GM12878 (cell line): ENCODE results near the gene ZNF566.

ENCODE experiments used
- CHD4 ChIP-seq: fragments of 200-600 bp; sonication (generic); IDR thresholded peaks from 2 replicates; pipeline ENCODE4 v1.6.1; 2016; ENCODE audit warnings: mild to moderate bottlenecking
- FOXK2 ChIP-seq: fragments of 450-650 bp; IDR thresholded peaks from 2 replicates; pipeline ENCODE4 v1.6.1; 2017; ENCODE audit warnings: mild to moderate bottlenecking, moderate library complexity
- MYB ChIP-seq: fragments of 150-350 bp; IDR thresholded peaks from 2 replicates; pipeline ENCODE4 v1.6.1; 2014; ENCODE audit warnings: mild to moderate bottlenecking, low read depth, low read length, borderline replicate concordance
- NFYB ChIP-seq: IDR thresholded peaks from 2 replicates; pipeline ENCODE4 v1.6.1; 2011; ENCODE audit warnings: low read depth, mild to moderate bottlenecking, low read length, improper control_type of control experiment, moderate library complexity; ENCODE audit not compliant: insufficient read depth
- SMAD5 ChIP-seq: IDR thresholded peaks from 2 replicates; pipeline ENCODE4 v1.6.1; 2016; ENCODE audit warnings: antibody characterized with exemption, low read depth
- TF ChIP-seq, protein P1 (sequence below): IDR thresholded peaks from 2 replicates; pipeline ENCODE4 v1.6.1; 2012; ENCODE audit warnings: low read depth, low read length, improper control_type of control experiment
- TF ChIP-seq, protein P2 (sequence below): IDR thresholded peaks from 2 replicates; pipeline ENCODE4 v1.6.1; 2012; ENCODE audit warnings: low read length, inconsistent platforms

DNA sequence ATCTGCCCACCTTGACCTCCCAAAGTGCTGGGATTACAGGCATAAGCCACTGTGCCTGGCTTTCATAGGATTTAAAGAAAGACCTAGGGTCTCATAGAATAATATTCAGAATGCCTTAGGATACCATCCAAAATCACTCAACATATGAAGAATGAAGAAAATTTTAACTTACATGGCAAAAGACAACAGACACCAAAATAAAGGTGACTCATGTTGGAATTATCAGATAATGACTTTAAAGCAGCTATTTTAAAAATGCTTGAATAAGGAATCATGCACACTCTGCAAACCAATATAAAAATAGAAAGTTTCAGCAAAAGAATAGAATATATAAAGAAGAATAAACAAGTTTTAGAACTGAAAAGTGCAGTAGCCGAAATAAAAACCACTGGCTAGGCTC is 29.3 kb downstream of the ZNF566 start:
- TF ChIP-seq, protein P1, sequence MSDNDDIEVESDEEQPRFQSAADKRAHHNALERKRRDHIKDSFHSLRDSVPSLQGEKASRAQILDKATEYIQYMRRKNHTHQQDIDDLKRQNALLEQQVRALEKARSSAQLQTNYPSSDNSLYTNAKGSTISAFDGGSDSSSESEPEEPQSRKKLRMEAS, result no peak
- TF ChIP-seq, protein P2, sequence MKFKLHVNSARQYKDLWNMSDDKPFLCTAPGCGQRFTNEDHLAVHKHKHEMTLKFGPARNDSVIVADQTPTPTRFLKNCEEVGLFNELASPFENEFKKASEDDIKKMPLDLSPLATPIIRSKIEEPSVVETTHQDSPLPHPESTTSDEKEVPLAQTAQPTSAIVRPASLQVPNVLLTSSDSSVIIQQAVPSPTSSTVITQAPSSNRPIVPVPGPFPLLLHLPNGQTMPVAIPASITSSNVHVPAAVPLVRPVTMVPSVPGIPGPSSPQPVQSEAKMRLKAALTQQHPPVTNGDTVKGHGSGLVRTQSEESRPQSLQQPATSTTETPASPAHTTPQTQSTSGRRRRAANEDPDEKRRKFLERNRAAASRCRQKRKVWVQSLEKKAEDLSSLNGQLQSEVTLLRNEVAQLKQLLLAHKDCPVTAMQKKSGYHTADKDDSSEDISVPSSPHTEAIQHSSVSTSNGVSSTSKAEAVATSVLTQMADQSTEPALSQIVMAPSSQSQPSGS, result no peak
- no peak for TF ChIP-seq FOXK2
- no peak for TF ChIP-seq MYB
- no peak for TF ChIP-seq CHD4
- no peak for TF ChIP-seq NFYB
- TF ChIP-seq SMAD5, result no peak
